ENCODE data around the gene NSDHL. TPM values are rescaled to one million over a fixed set of nuclear protein-coding genes. Genes with fewer than 3 reads are reported as not detected.
"Not testable (repeated sequence)": the region's sequence is repeated elsewhere in the genome, so short reads cannot be mapped to it uniquely, and the experiment has no call there.

NSDHL gene
- 25.1 TPM for total RNA-seq

DNA sequence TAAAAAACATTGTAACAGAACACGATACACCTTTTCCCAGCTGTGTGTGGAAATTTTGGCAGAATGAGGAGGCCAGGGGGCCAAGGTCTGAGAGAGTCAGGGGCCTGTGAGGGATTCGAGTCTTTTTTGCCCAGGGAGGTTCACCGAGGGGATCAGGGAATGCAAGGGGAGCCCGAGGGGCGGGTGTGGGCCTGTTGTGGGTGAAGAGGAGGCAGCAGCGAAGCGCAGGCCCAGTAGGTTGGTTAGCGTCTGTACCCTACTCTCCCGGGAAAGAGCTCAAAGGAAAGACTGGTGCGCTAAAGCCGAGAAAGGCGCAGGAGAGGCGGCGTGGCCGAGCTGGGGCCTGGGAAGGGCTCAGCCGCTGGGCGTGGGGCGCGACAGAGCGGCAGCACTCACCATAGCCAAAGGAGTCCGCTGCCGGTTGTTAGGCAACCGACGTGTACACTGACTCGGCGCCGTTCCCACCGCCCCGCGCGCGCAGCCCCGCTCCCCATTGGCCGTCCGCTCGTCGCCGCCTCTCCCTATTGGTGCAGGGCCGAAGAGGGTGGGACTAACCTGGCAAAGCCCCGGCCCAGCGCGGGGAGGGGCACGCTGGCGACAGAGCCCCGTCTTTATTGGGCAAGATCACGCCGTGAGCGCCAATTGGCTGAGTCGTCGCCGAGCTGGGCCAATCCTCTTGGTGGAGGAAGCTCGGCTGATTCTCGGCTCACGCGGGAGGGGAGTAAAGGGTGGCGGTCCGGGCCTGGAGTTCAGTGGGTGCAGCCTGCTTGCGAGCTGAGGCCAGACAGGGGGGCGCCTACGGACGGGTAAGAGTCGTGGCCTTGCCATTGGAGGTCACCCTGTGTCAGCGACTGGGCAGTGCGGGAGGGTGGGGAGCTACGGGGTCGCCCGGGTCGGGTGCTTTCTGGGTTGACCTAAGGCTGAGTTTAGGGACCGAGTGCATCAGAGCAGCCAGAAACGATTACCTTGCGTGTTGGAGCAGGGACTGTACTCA, at the start of gene NSDHL, which contains the start of gene CETN2:
Gene NSDHL (plus strand): TSS at position 752 of the 994 bp plus-strand sequence. CDS start 15,262 bp downstream, outside the sequence.
Gene CETN2 (minus strand): TSS at position 446 of the 994 bp plus-strand sequence. CDS start 47 bp downstream, at position 399.
- DNase-seq (ENCODE audit: low spot score), result peak; percentile 97

DNA sequence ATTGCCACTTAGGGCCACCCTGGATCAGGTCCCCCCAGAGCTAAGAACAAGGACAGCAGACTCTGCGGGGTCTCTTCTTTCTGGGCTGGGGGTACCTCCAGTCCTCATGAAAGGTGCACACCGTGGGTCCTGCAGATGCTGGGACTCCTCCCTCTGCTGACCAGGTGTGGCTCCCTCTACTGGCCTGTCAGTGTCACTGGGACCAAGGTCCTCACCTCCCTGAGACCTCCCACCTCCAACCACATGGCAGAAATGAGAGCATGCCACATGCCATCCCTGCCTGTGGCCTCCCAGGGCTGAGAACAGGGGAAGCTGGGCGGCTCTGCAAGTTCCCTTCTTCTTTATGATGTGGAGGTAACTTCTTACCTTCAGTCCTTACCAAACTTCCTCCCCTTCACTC, 43.8 kb upstream of the NSDHL start:
- not testable (repeated sequence) for DNase-seq (ENCODE audit: low spot score)

DNA sequence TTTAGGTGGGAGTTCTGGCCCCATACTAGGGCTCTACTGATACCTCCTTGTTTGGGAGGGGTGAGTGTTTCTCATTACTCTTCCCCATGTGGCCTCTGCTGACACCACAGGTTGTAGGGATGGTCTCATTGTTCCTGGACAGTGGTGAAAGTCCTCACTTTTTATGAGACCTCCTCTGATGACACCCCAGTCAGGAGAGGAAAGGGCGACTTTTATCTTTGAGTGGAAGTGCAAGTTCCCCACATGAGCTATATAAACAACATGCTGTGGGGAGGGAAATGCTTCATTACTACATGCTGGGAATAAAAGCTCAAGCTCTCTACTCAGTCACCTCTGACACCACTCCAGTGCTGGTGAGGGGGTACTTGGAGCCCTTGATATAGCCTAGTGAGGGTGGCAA, 31.9 kb upstream of the NSDHL start:
- DNase-seq (ENCODE audit: low spot score), result no peak

DNA sequence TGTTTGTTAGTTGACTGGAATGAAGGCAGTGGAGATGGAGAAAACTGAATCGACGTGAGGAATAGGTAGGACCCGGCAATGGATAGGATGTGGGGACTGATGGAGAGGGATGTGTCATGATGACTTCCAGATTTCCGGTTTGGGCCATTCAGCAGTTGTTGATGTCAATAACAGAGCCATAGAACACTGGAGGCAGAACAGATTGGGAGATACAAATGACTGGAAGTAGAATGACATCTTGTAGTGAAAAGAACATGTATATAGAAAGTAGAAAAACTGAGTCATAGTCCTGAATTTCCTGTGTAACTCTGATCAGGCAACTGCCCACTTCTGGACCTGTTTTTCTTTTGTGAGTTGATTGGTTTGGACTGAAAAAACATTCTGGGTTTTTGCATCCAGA, 24.8 kb upstream of the NSDHL start:
- no peak for DNase-seq (ENCODE audit: low spot score)

DNA sequence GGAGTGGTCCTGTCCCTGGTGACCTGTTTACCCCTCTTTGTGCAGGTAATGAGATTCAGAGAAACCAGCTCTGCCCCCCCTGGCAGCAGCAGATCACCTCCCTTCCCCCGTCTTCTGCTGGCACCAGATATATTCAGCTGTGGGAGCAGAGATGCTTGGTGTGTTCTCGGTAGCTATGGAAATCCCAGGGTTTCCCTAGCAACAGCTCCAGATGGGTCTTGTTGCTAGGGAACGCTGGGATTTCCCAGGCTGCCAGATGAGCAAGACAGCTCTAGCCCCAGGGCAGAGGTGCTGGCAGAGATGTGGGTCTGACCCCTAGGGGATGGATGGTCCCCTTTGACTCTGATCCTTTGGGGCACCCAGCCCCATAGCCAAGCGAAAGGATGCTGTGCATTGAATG, 20.5 kb upstream of the NSDHL start:
- DNase-seq (ENCODE audit: low spot score), result no peak

DNA sequence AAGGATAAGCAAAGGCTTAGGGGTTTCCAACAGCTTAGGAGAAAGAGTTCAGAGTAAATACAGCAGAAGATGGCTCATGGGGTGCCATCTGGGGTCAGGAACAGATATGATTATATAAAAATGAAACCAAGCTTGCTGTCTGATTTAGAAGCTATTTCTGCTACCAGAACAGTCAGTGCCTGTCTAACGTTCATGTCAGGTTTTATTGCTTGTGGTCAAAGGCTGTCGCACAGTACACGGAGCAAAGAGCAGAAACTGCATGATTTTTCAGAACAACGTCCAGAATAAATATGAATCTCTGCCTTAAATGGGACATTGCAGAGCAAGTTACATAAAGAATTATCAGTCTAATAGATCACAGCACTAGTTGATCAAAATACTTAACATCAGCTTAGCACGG, 17.7 kb upstream of the NSDHL start:
- no peak for DNase-seq (ENCODE audit: low spot score)

DNA sequence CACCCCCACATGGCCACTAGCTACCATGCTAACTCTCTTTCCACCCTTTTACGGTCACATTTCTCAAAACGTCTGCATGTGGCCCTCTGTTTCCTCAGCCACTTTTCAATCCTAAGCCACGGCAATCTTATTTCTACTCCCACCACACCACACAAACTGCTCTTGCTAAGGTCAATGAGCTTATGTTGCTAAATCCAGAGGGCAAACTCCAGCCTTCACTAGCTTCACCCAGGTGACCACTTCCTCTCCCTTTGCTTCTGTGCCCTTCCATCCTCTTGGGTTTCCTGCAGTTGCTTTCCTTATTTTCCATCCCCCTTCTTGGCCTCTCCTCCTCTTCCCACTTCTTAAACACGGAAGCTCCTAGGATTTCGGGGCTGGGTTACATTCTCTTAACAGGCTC, 16.8 kb upstream of the NSDHL start:
- DNase-seq (ENCODE audit: low spot score), result no peak

DNA sequence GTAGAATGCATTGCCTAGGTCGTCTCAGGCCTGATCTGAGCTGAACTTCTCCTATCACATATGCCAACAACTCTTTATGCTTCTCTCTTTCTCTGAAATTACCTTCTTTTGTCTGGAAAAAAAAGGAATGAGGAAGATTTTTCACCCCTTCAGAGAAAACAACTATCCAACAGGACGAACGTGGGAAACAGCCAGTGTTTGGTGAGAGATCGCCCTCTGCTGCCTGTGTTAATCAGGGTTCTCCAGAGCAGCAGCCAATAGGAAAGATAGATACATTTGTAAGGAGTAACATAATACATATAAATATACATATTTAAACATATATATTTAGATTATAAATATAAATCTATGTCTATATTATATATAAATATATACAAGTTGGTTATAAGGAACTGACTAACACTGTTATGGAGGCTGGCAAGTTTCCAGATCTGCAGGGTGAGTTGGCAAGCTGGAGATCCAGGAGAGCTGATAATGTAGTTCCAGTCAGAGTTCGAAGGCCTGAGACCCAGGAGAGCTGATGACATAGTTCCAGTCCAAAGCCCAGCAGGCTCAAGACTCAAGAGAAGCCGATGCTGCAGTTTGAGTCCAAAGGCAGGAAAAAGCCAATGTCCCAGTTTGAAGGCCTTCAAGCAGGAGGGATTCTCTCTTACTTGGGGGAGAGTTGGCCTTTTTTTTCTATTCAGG, 13.6 kb upstream of the NSDHL start:
- DNase-seq (ENCODE audit: low spot score), result no peak

DNA sequence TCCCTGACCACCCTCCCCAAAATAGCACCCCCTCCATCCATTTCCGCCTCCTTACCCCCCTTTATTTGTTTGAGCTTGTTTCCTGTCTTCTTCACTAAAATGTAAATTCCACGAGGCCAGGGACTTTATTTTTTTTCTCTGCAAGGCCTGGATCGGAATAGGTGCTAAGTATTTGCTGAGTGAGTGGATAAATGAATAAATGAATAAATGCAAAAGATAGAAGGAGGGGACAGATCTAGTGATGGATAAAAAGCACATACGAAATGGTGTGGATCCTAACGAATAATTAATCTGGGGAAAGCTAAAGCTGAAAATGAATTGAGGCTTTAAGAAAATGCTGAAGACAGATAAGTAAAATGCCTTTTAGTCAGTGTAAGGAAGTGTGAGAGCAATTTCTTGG, 12.5 kb upstream of the NSDHL start:
- DNase-seq (ENCODE audit: low spot score), result no peak

DNA sequence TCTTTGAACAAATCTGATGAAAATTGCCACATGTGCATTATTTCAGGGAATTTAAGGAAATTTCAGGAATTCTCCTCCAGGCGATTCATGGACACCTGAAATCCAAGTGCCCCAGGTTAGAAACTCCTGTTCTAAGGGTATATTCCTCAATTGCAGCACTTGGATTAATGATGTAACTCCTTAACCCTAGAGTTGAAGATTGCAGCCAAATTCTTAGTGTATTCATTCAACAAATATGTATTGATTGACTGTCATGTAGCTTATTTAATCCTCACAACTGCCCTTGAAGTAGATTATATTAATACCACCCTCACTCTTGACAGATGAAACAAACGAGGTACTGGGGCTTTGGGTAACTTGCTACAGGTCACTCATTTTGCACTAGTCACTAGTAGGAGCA, 11.6 kb upstream of the NSDHL start:
- DNase-seq (ENCODE audit: low spot score), result no peak

DNA sequence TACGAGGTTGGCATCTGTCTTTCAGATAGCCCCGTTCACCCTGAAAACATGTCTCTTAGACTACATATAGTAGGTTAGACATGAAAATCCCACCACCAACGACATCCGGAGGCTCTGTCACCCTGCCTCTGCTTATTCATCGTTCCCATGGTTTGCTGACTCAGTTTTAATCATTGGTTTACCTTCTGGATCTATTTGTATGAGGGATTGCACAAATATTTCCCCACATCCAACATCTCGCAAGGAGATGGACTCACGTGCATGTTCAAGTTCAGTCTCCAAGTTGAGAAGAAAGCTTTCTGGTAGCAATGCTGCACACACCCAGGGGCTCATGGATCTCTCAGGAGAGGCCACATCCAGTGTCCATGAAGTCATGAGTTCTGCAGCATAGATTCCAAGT, 11.1 kb upstream of the NSDHL start:
- no peak for DNase-seq (ENCODE audit: low spot score)

DNA sequence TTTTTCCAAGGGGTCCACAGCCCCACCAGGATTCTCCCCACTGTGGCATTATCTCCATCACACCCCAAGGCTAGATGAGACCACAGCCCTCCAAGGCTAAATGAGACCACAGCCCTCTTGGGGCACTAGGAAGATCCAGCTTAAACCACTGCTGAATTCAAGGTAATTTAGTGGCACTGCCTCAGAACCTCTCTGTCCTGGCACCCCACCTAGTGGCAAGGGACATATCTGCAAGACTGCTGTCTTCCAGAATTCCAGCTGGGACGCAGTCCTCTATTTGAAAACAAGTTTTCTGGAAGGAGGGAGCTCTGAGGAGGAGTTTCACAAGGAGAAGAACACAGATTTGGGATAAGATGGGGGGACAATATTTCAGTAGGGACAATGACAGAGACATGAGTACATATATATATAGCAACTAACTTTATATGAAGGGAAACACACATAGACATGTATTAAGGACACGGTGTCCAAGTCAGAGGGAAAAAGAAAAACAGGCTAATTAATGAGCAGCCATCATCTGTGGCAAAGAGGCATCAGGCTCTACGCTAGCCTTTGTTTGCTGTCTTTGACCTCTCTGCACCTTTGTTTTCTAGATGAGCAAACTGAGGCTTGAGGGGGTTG, 9.6 kb upstream of the NSDHL start:
- DNase-seq (ENCODE audit: low spot score), result no peak

DNA sequence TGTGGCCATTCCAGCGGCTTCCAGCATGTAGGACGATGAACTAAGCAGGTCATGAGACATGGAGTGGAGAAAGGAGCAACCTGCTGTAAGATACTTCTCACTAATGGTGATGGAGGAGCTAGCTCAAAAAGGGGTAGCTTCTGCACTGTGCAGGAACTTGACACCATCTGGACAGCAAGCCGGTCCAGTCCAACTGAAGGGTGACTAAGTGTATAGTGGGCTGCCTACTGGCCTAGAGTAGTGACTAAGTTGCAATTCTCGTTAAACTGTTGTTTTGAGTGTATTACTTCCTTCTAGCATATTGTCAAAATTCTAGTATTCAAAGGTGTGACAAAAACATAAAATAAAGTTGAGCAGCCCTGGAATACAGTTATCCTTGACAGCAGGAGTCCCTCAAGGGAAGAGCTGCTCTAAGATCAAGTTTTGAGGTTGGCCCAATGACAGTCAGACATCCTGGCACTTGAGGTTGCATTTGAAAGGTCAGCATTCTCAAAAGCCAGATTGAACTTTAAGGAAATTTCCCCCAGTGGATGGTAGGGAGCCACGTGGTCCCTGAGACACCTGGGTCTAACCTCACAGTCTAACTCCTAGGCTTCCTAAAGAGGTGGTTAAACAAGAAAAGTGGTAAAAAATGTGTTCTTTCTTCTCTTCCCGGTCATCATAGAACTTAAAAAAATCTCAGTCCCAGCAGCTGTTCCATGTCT, 8.3 kb upstream of the NSDHL start:
- DNase-seq (ENCODE audit: low spot score), result no peak

DNA sequence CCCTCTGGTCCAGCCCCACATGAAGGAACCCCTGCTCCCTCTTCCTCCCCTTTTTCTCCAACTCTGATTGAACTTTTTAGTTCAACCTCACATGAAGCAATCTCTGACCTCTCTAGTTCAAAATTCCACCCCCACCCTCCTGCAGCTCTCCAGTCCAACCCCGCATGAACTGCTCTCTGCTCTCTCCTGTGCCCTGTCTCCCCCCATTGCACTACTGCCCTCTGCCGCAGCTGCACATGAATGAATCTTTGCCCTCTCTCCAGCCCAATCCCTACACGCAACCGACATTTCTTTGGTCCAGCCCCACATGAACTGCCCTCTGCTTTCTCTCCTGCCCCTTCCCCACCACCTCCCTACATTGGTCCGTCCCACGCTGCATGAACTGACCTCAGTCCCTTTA, 7.2 kb upstream of the NSDHL start:
- DNase-seq (ENCODE audit: low spot score), result no peak

DNA sequence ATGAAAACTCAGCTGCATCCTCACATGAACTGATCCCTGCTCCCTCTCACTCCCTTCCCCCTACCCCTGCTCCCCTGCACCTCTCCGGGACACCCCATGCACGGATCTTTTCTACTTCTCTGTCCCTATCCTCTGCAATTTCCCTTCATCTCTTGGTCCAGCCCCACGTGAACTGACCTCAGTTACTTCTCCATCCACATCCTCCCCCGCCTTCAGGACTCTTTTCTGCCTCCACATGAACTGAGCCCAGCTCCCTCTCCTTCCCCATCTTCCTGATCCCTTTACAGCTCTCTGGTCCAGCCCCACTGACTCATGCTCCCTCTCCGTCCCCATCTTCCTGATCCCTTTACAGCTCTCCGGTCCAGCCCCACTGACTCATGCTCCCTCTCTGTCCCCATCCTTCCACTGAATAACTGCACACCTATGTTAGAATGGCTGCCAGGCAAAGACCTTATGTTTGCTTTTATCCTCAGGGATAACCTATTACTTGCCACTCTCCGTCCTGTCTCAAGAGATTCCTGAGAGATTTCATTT, 6.0 kb upstream of the NSDHL start:
- no peak for DNase-seq (ENCODE audit: low spot score)

DNA sequence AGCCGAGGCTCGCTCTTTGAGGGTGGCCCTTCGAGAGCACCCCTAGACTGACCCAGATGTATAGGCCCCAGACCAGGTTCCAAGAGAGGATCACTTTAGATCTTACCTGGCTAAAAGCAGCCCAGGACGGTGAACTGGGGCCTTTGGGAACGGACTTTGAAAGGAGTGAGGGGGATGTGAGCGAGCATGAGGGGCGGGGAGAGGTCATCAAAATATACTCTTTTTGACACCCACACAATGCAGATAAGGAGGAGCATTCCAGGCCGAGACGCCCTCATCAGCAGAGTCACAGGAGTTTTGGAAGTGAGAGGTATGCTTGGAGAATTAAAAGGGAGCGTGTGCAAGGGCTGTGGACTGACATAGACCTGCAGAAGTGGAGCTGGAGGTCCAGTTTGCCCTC, 528 bp downstream of the NSDHL start:
- DNase-seq (ENCODE audit: low spot score), result no peak

DNA sequence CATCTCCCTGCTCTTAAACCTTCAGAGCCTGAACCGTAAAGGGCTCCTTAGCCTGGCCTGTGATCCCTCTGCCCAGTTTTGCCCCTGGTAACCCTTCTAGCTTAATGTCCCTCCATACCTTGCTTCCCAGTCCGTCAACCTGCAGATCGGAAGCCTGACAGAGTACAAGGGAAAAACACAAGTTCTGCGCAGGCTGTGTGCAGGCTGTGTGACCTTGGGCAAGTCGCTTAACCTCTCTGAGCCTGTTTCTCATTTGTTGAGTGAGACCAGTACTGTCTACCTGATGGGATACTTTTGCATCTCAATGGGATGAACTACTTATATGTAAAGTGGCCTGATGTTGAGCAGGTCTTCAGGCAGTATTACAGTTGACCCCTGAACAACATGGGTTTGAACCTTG, 1.7 kb downstream of the NSDHL start:
- DNase-seq (ENCODE audit: low spot score), result no peak

DNA sequence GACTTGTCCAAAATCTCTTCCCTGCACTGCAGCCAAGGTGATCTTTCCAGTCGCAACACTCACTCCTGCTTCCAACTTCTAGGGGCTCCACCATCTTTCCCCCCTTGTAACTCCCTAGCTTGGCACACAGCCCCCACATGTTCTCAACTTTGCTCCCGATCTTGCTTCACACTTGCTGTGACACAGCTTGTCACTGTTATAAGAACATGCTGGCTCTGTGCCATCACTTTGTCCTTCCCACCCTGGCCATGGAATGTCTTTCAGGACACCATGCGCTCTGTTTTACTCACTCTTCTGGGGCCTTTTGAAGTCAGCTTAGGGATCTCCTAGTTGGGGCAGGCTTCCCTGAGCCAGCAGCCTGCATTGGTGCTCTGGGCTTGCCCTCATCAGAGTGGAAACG, 2.5 kb downstream of the NSDHL start:
- no peak for DNase-seq (ENCODE audit: low spot score)

DNA sequence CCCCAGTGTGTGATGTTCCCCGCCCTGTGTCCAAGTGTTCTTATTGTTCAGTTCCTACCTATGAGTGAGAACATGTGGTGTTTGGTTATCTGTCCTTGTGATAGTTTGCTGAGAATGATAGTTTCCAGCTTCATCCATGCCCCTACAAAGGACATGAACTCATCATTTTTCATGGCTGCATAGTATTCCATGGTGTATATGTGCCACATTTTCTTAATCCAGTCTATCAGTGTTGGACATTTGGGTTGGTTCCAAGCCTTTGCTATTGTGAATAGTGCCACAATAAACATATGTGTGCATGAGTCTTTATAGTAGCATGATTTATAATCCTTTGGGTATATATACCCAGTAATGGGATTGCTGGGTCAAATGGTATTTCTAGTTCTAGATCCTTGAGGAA, 4.6 kb downstream of the NSDHL start:
- not testable (repeated sequence) for DNase-seq (ENCODE audit: low spot score)

DNA sequence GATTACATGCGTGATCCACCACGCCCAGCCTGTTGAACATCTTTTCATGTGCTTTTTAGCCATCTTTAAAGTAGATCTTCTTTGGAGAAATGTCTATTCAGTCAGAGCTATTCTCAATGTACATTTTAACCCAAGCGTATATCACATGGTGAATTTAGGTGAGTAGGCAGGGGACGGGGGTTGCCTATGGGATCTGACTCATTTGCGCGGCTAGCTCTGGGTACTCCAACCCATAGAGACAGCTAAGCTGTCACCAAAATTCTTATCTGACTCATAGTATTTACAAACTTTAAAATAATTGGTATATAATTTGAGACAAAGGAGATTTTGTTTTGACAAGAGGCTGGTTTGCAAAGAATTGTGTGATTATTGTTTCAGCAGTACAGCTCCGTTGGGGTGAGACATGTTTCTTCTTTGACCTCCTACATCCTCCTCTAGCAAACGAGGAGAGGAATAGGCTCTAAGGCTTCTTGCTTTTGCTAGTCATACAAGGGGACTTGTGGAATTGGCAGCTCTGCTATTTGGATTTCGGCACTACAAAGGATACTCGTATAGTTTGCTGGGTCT, 12.0 kb downstream of the NSDHL start:
- DNase-seq (ENCODE audit: low spot score), result no peak

DNA sequence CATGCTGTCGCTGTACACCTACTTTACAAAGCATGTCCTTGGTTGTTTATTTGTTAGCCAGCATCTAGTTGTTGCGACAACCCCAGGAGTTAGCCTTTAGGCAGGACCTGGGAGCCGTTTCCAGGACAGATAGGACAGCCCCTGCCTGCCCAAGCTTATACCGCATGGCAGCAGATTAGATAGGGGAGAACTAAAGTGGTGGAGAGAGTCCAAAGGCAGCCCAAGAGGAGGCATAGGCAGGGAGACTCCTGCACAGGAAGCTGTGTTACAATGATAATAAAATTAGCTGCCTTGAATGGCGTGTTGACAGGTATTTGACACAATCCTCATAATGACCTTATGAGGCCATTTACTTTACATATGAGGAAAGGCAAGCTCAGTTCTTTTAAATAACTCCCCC, 13.0 kb downstream of the NSDHL start:
- no peak for DNase-seq (ENCODE audit: low spot score)

All from ureter (tissue), 1 donor.